ENCODE data around the gene IQCM. TPM values are rescaled to one million over a fixed set of nuclear protein-coding genes. Genes with fewer than 3 reads are reported as not detected.

IQCM gene
- total and polyA plus RNA-seq, 2 donors (not counting 3 experiments of a cell fraction or from before 2014, with no cell fraction given), result not detected

DNA sequence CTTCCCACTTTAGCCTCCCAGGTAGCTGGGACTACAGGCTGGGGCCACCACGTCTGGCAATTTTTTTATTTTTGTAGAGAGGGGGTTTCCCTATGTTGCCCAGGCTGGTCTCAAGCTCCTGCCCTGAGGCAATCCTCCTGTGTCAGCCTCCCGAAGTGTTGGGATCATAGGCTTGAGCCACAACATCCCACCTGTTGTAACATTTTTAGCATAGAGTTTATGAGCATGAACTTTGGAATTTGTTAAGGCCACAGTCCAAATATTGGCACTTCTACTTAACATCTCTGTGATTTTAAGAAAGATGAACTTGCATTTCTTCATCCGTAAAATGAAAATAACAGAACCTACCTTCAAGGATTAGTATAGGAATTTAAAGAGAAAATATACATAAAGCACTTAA, 445.6 kb downstream of the IQCM start:
- BruUV-seq (replicated peaks), result no TSS peak
- dilution Hi-C loops (cut with MboI; ENCODE audit: extremely low pct_ligation_motif_present, low sequenced_read_pairs) (no loop called here), intact Hi-C loops (cut with micrococcal nuclease) (loop anchor here (5.0 kb wide), 1 partner anchor 542 kb away; no protein-coding TSS in a partner anchor)
- H3K4me3 ChIP-seq (replicated peaks in 1 of 3; ENCODE audit: insufficient read depth in 1 of 3, low read depth in 1 of 3, low read length in 3 of 3), result no peak overlapping the region
- H4K20me1 ChIP-seq (replicated peaks; ENCODE audit: control insufficient read depth, extremely low read depth, insufficient read depth, low read length), result no peaks in the 10 kb centered on the region
- no peaks in the 10 kb centered on the region for H3K36me3 ChIP-seq (ENCODE audit: control insufficient read depth in 2 of 2, extremely low read depth in 1 of 2, insufficient read depth in 2 of 2, low read length in 2 of 2)
- no peaks in the 10 kb centered on the region for H3K79me2 ChIP-seq (ENCODE audit: control insufficient read depth, insufficient read depth, low read length)
- DNase-seq (ENCODE audit: low read depth, low spot score), result no peak
- H3K9ac ChIP-seq (replicated peaks; ENCODE audit: extremely low read depth, insufficient read depth, low read length), result no peak overlapping the region
- H3K9me3 ChIP-seq (replicated peaks; ENCODE audit: control insufficient read depth, insufficient read depth, low read length), result no peaks in the 10 kb centered on the region
- POLR2A ChIA-PET, result no interaction called here
- no peak overlapping the region for H3K27ac ChIP-seq (ENCODE audit: insufficient read depth, low read depth, low read length)
- no peak for TF ChIP-seq MYC (IDR thresholded peaks at IDR 0.05; ENCODE audit: low read depth, low read length)
- no peak for TF ChIP-seq EZH2 (IDR thresholded peaks at IDR 0.05; ENCODE audit: borderline replicate concordance, low read depth, low read length, severe bottlenecking)
- TF ChIP-seq POLR2AphosphoS5 (IDR thresholded peaks at IDR 0.05; ENCODE audit: insufficient read depth, low read depth, low read length), result no peak
- TF ChIP-seq, protein P1, sequence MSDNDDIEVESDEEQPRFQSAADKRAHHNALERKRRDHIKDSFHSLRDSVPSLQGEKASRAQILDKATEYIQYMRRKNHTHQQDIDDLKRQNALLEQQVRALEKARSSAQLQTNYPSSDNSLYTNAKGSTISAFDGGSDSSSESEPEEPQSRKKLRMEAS (IDR thresholded peaks at IDR 0.05; ENCODE audit: insufficient read depth, insufficient read length), result no peak
- no peak for TF ChIP-seq FOS (IDR thresholded peaks at IDR 0.05; ENCODE audit: borderline replicate concordance, insufficient read depth, low read length)
- TF ChIP-seq CTCF (IDR thresholded peaks at IDR 0.05; ENCODE audit: extremely low read depth in 1 of 2, insufficient read depth in 1 of 2, low read depth in 1 of 2, low read length in 2 of 2), result no peak
- H3K9me1 ChIP-seq (replicated peaks; ENCODE audit: control insufficient read depth, extremely low read depth, insufficient read depth, low read length), result no peaks in the 10 kb centered on the region
- CTCF ChIA-PET, result interaction anchor here (1.7 kb wide), 1 partner anchor 529 kb away, joined by 21 read pairs; no protein-coding TSS in a partner anchor
- FAIRE-seq, result no peak
- no peaks in the 10 kb centered on the region for H3K4me1 ChIP-seq (ENCODE audit: control insufficient read depth, extremely low read depth, insufficient read depth, low read length)
- H2AFZ ChIP-seq (ENCODE audit: low read depth, low read length), result no peak overlapping the region
- peaks cover 0 to 2% of the 10 kb centered on the region in 2 experiments for H3K27me3 ChIP-seq (ENCODE audit: control insufficient read depth in 2 of 2, insufficient read depth in 2 of 2, low read length in 2 of 2)
- H3K4me2 ChIP-seq (ENCODE audit: insufficient read depth, low read length), result no peak overlapping the region
